ENCODE measurements around the gene AHCYL2.

The AHCYL2 gene

GRCh38 chr7:129224251-129225205, at the start of gene AHCYL2:
Gene AHCYL2 (plus strand): TSS chr7:129225030.
- DNase-seq (ENCODE audit: low read depth), result peak; percentile 92
- H3K4me3 ChIP-seq (ENCODE audit: low read depth, low read length), result peak within 1 kb of the TSS; percentile 77

- no peak overlapping the region for H3K4me3 ChIP-seq (ENCODE audit: low read depth, low read length)
- DNase-seq (ENCODE audit: low read depth), result no peak
These were observed 47.7 kb upstream of the AHCYL2 start for GRCh38 chr7:129176916-129177710.

- no peak for DNase-seq (ENCODE audit: low read depth)
- H3K4me3 ChIP-seq (ENCODE audit: low read depth, low read length), result no peak overlapping the region
These were observed 39.7 kb upstream of the AHCYL2 start for GRCh38 chr7:129184981-129185670.

- no peak for DNase-seq (ENCODE audit: low read depth)
- no peak overlapping the region for H3K4me3 ChIP-seq (ENCODE audit: low read depth, low read length)
These were observed 38.0 kb upstream of the AHCYL2 start for GRCh38 chr7:129186749-129187260.

GRCh38 chr7:129187681-129188371, 37.0 kb upstream of the AHCYL2 start:
- no peak for DNase-seq (ENCODE audit: low read depth)
- H3K4me3 ChIP-seq (ENCODE audit: low read depth, low read length), result peak overlapping the region; percentile 74

GRCh38 chr7:129188372-129188891, 36.4 kb upstream of the AHCYL2 start, which contains the start of gene SMO:
Gene SMO (plus strand): TSS chr7:129188633. CDS start chr7:129189152, 519 bp downstream.
- H3K4me3 ChIP-seq (ENCODE audit: low read depth, low read length), result peak within 1 kb of the TSS; percentile 74
- DNase-seq (ENCODE audit: low read depth), result no peak

GRCh38 chr7:129188892-129189660, 35.8 kb upstream of the AHCYL2 start:
- H3K4me3 ChIP-seq (ENCODE audit: low read depth, low read length), result peak overlapping the region; percentile 74
- no peak for DNase-seq (ENCODE audit: low read depth)

- H3K4me3 ChIP-seq (ENCODE audit: low read depth, low read length), result peak overlapping the region; percentile 74
- DNase-seq (ENCODE audit: low read depth), result no peak
These were observed 35.0 kb upstream of the AHCYL2 start for GRCh38 chr7:129189661-129190310.

- DNase-seq (ENCODE audit: low read depth), result no peak
- no peak overlapping the region for H3K4me3 ChIP-seq (ENCODE audit: low read depth, low read length)
These were observed 33.6 kb upstream of the AHCYL2 start for GRCh38 chr7:129191272-129191671.

- no peak for DNase-seq (ENCODE audit: low read depth)
- H3K4me3 ChIP-seq (ENCODE audit: low read depth, low read length), result no peak overlapping the region
These were observed 30.9 kb upstream of the AHCYL2 start for GRCh38 chr7:129193892-129194291.

- no peak overlapping the region for H3K4me3 ChIP-seq (ENCODE audit: low read depth, low read length)
- no peak for DNase-seq (ENCODE audit: low read depth)
These were observed 27.1 kb upstream of the AHCYL2 start for GRCh38 chr7:129197771-129198170.

- no peak overlapping the region for H3K4me3 ChIP-seq (ENCODE audit: low read depth, low read length)
- DNase-seq (ENCODE audit: low read depth), result no peak
These were observed 25.4 kb upstream of the AHCYL2 start for GRCh38 chr7:129199406-129199805.

- DNase-seq (ENCODE audit: low read depth), result no peak
- no peak overlapping the region for H3K4me3 ChIP-seq (ENCODE audit: low read depth, low read length)
These were observed 22.6 kb upstream of the AHCYL2 start for GRCh38 chr7:129202058-129202777.

- H3K4me3 ChIP-seq (ENCODE audit: low read depth, low read length), result no peak overlapping the region
These were observed 21.6 kb upstream of the AHCYL2 start for GRCh38 chr7:129203050-129203741.

GRCh38 chr7:129205126-129205818, 19.6 kb upstream of the AHCYL2 start:
- no peak for DNase-seq (ENCODE audit: low read depth)
- no peak overlapping the region for H3K4me3 ChIP-seq (ENCODE audit: low read depth, low read length)

More at GRCh38 chr7:129203050-129203741, 21.6 kb upstream of the AHCYL2 start:
- DNase-seq (ENCODE audit: low read depth), result no peak
